H1 (cell line): ENCODE data around the gene WDFY4. TPM values are rescaled to one million over a fixed set of nuclear protein-coding genes. Genes with fewer than 3 reads are reported as not detected.

Experiments
- CTCF ChIA-PET: fragments of 300-600 bp; sonication (Branson Sonifier 250); formaldehyde crosslinking; loops from one replicate; lab custom pipeline; 2021; ENCODE audit not compliant: partially characterized antibody; lab: Charles Lee
- POLR2A ChIA-PET: fragments of 300-600 bp; sonication (Branson Sonifier 250); formaldehyde crosslinking; loops from one replicate; lab custom pipeline; 2021; ENCODE audit warnings: inconsistent platforms; ENCODE audit not compliant: partially characterized antibody; lab: Charles Lee
- DNase-seq, 2 experiments: peaks; one replicate each; pipeline versions ENCODE4 v3.0.0 to v3.0.0-alpha.2; 2010 to 2022; ENCODE audit warnings: low spot score in 2 of 2, low read depth in 1 of 2, mixed read lengths in 1 of 2
- FAIRE-seq: peaks from 2 replicates; lab custom pipeline; 2011; peaks lifted over from hg19 to GRCh38; lab: Jason Lieb, UNC
- H2AFZ ChIP-seq: 2 replicates; pipeline ENCODE4 v1.8.1; 2012; ENCODE audit warnings: low read length, inconsistent platforms
- H2AK5ac ChIP-seq: 2 replicates; pipeline ENCODE4 v1.6.1; 2013; ENCODE audit warnings: low read depth, low read length
- H2BK120ac ChIP-seq: replicated peaks from 2 replicates; pipeline ENCODE3; 2013; ENCODE audit warnings: low read depth, low read length, inconsistent platforms
- H2BK12ac ChIP-seq: 2 replicates; pipeline ENCODE4 v1.6.1; 2013; ENCODE audit warnings: low read depth, low read length
- H2BK15ac ChIP-seq: 2 replicates; pipeline ENCODE4 v1.6.1; 2013; ENCODE audit warnings: low read length
- H2BK20ac ChIP-seq: 2 replicates; pipeline ENCODE4 v1.6.1; 2013; ENCODE audit warnings: low read length
- H2BK5ac ChIP-seq: 2 replicates; pipeline ENCODE4 v1.6.1; 2013; ENCODE audit warnings: low read depth, low read length
- H3K14ac ChIP-seq: 2 replicates; pipeline ENCODE4 v1.6.1; 2013; ENCODE audit warnings: inconsistent platforms; ENCODE audit not compliant: insufficient read length
- H3K18ac ChIP-seq: 2 replicates; pipeline ENCODE4 v1.6.1; 2013; ENCODE audit warnings: low read length; ENCODE audit errors: extremely low read depth
- H3K23ac ChIP-seq: 2 replicates; pipeline ENCODE4 v1.6.1; 2013; ENCODE audit warnings: inconsistent platforms; ENCODE audit not compliant: insufficient read length
- H3K23me2 ChIP-seq: 2 replicates; pipeline ENCODE4 v1.6.1; 2013; ENCODE audit warnings: low read depth, low read length
- H3K27ac ChIP-seq: 2 replicates; pipeline ENCODE4 v1.6.1; 2011; ENCODE audit warnings: low read depth, low read length, inconsistent platforms
- H3K27me3 ChIP-seq, 4 experiments: replicated peaks in 1 of 4; 1 replicate in 1 of 4; 2 replicates in 3 of 4; pipeline versions ENCODE4 v1.6.1 to v1.8.1; 2011 to 2013; ENCODE audit warnings: low read length in 3 of 4, mild to moderate bottlenecking in 3 of 4, inconsistent platforms in 2 of 4, mixed read lengths in 2 of 4, moderate library complexity in 1 of 4; ENCODE audit not compliant: control insufficient read depth in 3 of 4, insufficient read depth in 3 of 4; ENCODE audit errors: extremely low read depth in 1 of 4
- H3K36me3 ChIP-seq, 4 experiments: 2 replicates each; pipeline versions ENCODE4 v1.6.1 to v1.8.1; 2011 to 2013; ENCODE audit warnings: mild to moderate bottlenecking in 4 of 4, low read length in 3 of 4, moderate library complexity in 2 of 4, control low read depth in 1 of 4, inconsistent platforms in 1 of 4; ENCODE audit not compliant: insufficient read depth in 4 of 4, control insufficient read depth in 2 of 4
- H3K4ac ChIP-seq: replicated peaks from 2 replicates; pipeline ENCODE3; 2013; ENCODE audit warnings: low read length, low read depth, mixed read lengths, inconsistent platforms; ENCODE audit not compliant: insufficient read length
- H3K4me1 ChIP-seq, 4 experiments: replicated peaks in 1 of 4; 1 replicate in 1 of 4; 2 replicates in 3 of 4; pipeline versions ENCODE4 v1.6.1 to v1.8.1; 2011 to 2013; ENCODE audit warnings: low read length in 3 of 4, inconsistent platforms in 2 of 4, mixed read lengths in 1 of 4; ENCODE audit not compliant: insufficient read depth in 4 of 4, control insufficient read depth in 3 of 4
- H3K4me2 ChIP-seq, 2 experiments: 2 replicates each; pipeline versions ENCODE4 v1.6.1 to v1.8.1; 2011 to 2013; ENCODE audit warnings: low read depth in 2 of 2, low read length in 2 of 2, control low read depth in 1 of 2, inconsistent platforms in 1 of 2, mild to moderate bottlenecking in 1 of 2; ENCODE audit not compliant: insufficient read depth in 1 of 2
- H3K4me3 ChIP-seq, 4 experiments: fragments of 200-600, 300-600 bp in 1 of 4; sonication (generic), shearing (Covaris generic), sonication (Bioruptor Twin) in 1 of 4; 2 replicates each; pipeline versions ENCODE4 v1.5.1 to v1.8.1; 2011 to 2016; ENCODE audit warnings: low read length in 4 of 4, low read depth in 3 of 4, control low read depth in 2 of 4, inconsistent platforms in 2 of 4, mild to moderate bottlenecking in 2 of 4, mixed read lengths in 1 of 4, moderate library complexity in 1 of 4; ENCODE audit not compliant: insufficient read depth in 2 of 4; ENCODE audit errors: extremely low read depth in 1 of 4
- H3K56ac ChIP-seq: replicated peaks from 2 replicates; pipeline ENCODE3; 2013; ENCODE audit warnings: low read depth, mild to moderate bottlenecking, mixed read lengths, low read length, inconsistent platforms; ENCODE audit not compliant: insufficient read length
- H3K79me1 ChIP-seq: 2 replicates; pipeline ENCODE4 v1.6.1; 2013; ENCODE audit warnings: low read depth, low read length, control low read depth
- H3K79me2 ChIP-seq, 2 experiments: 2 replicates each; pipeline versions ENCODE4 v1.6.1 to v1.8.1; 2012 to 2013; ENCODE audit warnings: low read length in 2 of 2, mild to moderate bottlenecking in 2 of 2, inconsistent platforms in 1 of 2; ENCODE audit not compliant: insufficient read depth in 2 of 2, control insufficient read depth in 1 of 2
- H3K9ac ChIP-seq, 4 experiments: replicated peaks in 1 of 4; 1 replicate in 1 of 4; 2 replicates in 3 of 4; pipeline versions ENCODE4 v1.6.1 to v1.8.1; 2011 to 2013; ENCODE audit warnings: low read depth in 3 of 4, low read length in 3 of 4, control low read depth in 2 of 4, mild to moderate bottlenecking in 2 of 4, moderate library complexity in 2 of 4, inconsistent platforms in 1 of 4; ENCODE audit errors: extremely low read depth in 1 of 4
- H3K9me3 ChIP-seq, 2 experiments: 2 replicates each; pipeline versions ENCODE4 v1.6.1 to v1.8.1; 2012 to 2013; ENCODE audit warnings: mild to moderate bottlenecking in 2 of 2, moderate library complexity in 2 of 2, control low read depth in 1 of 2, inconsistent platforms in 1 of 2, low read depth in 1 of 2, low read length in 1 of 2, mixed read lengths in 1 of 2; ENCODE audit not compliant: insufficient read depth in 2 of 2
- H4K20me1 ChIP-seq, 2 experiments: replicated peaks in 1 of 2; 2 replicates each; pipeline versions ENCODE3 to v1.8.1; 2011 to 2013; ENCODE audit warnings: inconsistent platforms in 2 of 2, low read length in 2 of 2, mild to moderate bottlenecking in 1 of 2; ENCODE audit not compliant: insufficient read depth in 2 of 2, control insufficient read depth in 1 of 2
- H4K5ac ChIP-seq: 2 replicates; pipeline ENCODE4 v1.6.1; 2013; ENCODE audit warnings: low read length, low read depth, mixed read lengths, inconsistent platforms; ENCODE audit not compliant: insufficient read length
- H4K8ac ChIP-seq: 2 replicates; pipeline ENCODE4 v1.8.0; 2013; ENCODE audit warnings: mild to moderate bottlenecking, moderate library complexity, low read length, inconsistent platforms; ENCODE audit not compliant: insufficient read depth; ENCODE audit errors: extremely low read depth
- H4K91ac ChIP-seq: replicated peaks from 2 replicates; pipeline ENCODE3; 2013; ENCODE audit warnings: low read length, mixed read lengths, inconsistent platforms; ENCODE audit not compliant: insufficient read length
- EGR1 ChIP-seq: IDR thresholded peaks from 2 replicates; pipeline ENCODE4 v1.6.1; 2011; ENCODE audit warnings: low read depth, low read length, borderline replicate concordance
- JUN ChIP-seq: IDR thresholded peaks from 2 replicates; pipeline ENCODE4 v1.6.1; 2011; ENCODE audit warnings: low read depth, mild to moderate bottlenecking, improper control_type of control experiment, low read length
- WGBS, 2 experiments: shearing (Covaris generic) in 1 of 2; methylation state at CpG; one replicate each; pipeline versions ENCODE4 v1.1.6 to v1.1.7; 2013 to 2015; ENCODE audit warnings: low lambda C conversion rate in 2 of 2, mixed read lengths in 2 of 2, inconsistent platforms in 1 of 2, low coverage in 1 of 2, missing lambda C conversion rate in 1 of 2; ENCODE audit not compliant: insufficient replicate concordance in 2 of 2, insufficient coverage in 1 of 2, insufficient read length in 1 of 2; ENCODE audit errors: extremely low coverage in 1 of 2, missing lambda C conversion rate in 1 of 2; 5-methylcytosine and 5-hydroxymethylcytosine counted together
- polyA plus RNA-seq, 7 experiments: library from polyadenylated mRNA; depleted of rRNA in 3 of 7; stranded (reverse) in 5 of 7; unstranded in 2 of 7; fragments of >200 nt in 5 of 7; fragments of 200-250 nt in 2 of 7; gene quantifications; 1 replicate in 5 of 7; 2 replicates in 1 of 7; 4 replicates in 1 of 7; pipeline versions ENCODE4 v1.2.1 to v1.2.3, GENCODE V29; 2011 to 2013; ENCODE audit warnings: missing spikeins in 2 of 7, mixed read lengths in 2 of 7
- total RNA-seq: library from RNA; stranded (reverse); fragmentation: NEBNext Ultra II Directional; extraction: Animal tissue kit (Norgen Biotek cat#: 25700); gene quantifications from 2 replicates; pipeline ENCODE4 v1.2.1, GENCODE V29; 2021

WDFY4 gene
- total and polyA plus RNA-seq, 2 of the 8 experiments (the other 6 are each of a cell fraction or from before 2014, with no cell fraction given): not detected

GRCh38 chr10:48776528-48776927 lies 91.9 kb downstream of the WDFY4 start:
- Histone ChIP-seq H2BK15ac (no peak overlapping the region), H3K14ac (no peak overlapping the region), H3K18ac (no peak overlapping the region), H2AK5ac (no peak overlapping the region), H3K27me3 (no peaks in the 10 kb centered on the region), H4K8ac (no peak overlapping the region), H3K36me3 (no peaks in the 10 kb centered on the region), H3K4me2 (no peak overlapping the region), H2AFZ (no peak overlapping the region), H2BK20ac (no peak overlapping the region), H3K23ac (no peak overlapping the region), H3K23me2 (no peaks in the 10 kb centered on the region), H2BK12ac (no peak overlapping the region), H3K9me3 (no peaks in the 10 kb centered on the region), H3K4me1 (peaks cover 0 to 2% (median 0%) of the 10 kb centered on the region in 4 experiments; a peak in 2 of 7 replicates), H3K4me3 (no peak overlapping the region), H2BK120ac (no peak overlapping the region), H4K91ac (no peak overlapping the region), H4K20me1 (peaks cover 0 to 2% of the 10 kb centered on the region in 2 experiments), H4K5ac (no peak overlapping the region), H3K79me2 (no peaks in the 10 kb centered on the region), H3K56ac (no peak overlapping the region), H3K9ac (no peak overlapping the region), H3K4ac (no peak overlapping the region), H3K27ac (no peak overlapping the region), H2BK5ac (no peak overlapping the region), H3K79me1 (no peaks in the 10 kb centered on the region)
- no peak for TF ChIP-seq JUN
- TF ChIP-seq EGR1: no peak
- CTCF ChIA-PET: interaction anchor here (1.0 to 2.3 kb wide), 2 partner anchors 12 to 120 kb away, joined by 5 to 10 read pairs; no protein-coding TSS in a partner anchor
- POLR2A ChIA-PET: no interaction called here
- whole genome bisulfite sequencing, 2 experiments: 78% methylated on average over 9 of the region's 9 CpGs; no CpG with 5 or more reads in 1 of the 2 experiments
- DNase-seq: no peak
- FAIRE-seq: no peak
